HUDEP-2 (cell line): ENCODE data around the gene CCDC8.

Experiments used
- DNase-seq, 76 experiments: peaks; one replicate each; lab custom pipeline; 2025; ENCODE audit not compliant: unreplicated experiment in 76 of 76; lab: John Stamatoyannopoulos, UW

The CCDC8 gene

DNA sequence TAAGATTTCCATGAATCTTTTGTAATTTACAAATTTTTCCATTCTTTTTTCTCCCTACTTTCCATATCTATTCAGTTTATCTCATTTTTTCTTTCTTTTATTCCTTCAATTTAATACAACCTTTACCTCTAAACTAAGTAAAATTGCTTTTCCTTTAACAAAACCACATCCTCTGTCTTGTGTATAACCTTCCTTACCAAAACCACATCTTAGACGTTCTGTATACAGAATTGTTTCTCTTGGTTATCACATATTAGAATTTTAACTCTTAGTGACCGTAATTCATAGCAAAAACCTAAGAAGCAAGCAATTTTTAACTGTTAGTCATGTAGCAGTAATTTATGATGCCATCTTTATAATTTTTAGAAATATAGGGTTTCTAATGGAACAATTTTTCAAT, 51.4 kb downstream of the CCDC8 start:
- DNase-seq = no peak
